ENCODE results near the gene PTGIR.

PTGIR gene

GRCh38 chr19:46573679-46574498 lies 51.0 kb downstream of the PTGIR start:
- no peak overlapping the region for H3K9ac ChIP-seq (ENCODE audit: low read length in 2 of 2)
- H3K27me3 ChIP-seq (ENCODE audit: control insufficient read depth in 1 of 2, insufficient read depth in 2 of 2, low read length in 2 of 2), result no peaks in the 10 kb centered on the region
- no peak overlapping the region for H3K27ac ChIP-seq (ENCODE audit: low read length)
- H3K4me3 ChIP-seq (ENCODE audit: low read length in 2 of 2), result no peak overlapping the region
- no peaks in the 10 kb centered on the region for H3K9me3 ChIP-seq (ENCODE audit: control insufficient read depth in 2 of 2, low read length in 2 of 2)
- no peaks in the 10 kb centered on the region for H3K4me1 ChIP-seq (ENCODE audit: control insufficient read depth, insufficient read depth, low read length)
- no peaks in the 10 kb centered on the region for H3K36me3 ChIP-seq (ENCODE audit: control insufficient read depth in 2 of 2, insufficient read depth in 2 of 2, low read length in 2 of 2)

GRCh38 chr19:46571495-46571894 lies 53.4 kb downstream of the PTGIR start:
- no peak overlapping the region for H3K27ac ChIP-seq (ENCODE audit: low read length)
- H3K9ac ChIP-seq (ENCODE audit: low read length in 2 of 2), result no peak overlapping the region
- no peaks in the 10 kb centered on the region for H3K36me3 ChIP-seq (ENCODE audit: control insufficient read depth in 2 of 2, insufficient read depth in 2 of 2, low read length in 2 of 2)
- no peaks in the 10 kb centered on the region for H3K4me1 ChIP-seq (ENCODE audit: control insufficient read depth, insufficient read depth, low read length)
- H3K27me3 ChIP-seq (ENCODE audit: control insufficient read depth in 1 of 2, insufficient read depth in 2 of 2, low read length in 2 of 2), result no peaks in the 10 kb centered on the region
- no peak overlapping the region for H3K4me3 ChIP-seq (ENCODE audit: low read length in 2 of 2)
- H3K9me3 ChIP-seq (ENCODE audit: control insufficient read depth in 2 of 2, low read length in 2 of 2), result no peaks in the 10 kb centered on the region
